Activated T-cell treated with anti-CD3 and anti-CD28 coated beads, Interleukin-2, amount 50 U/mL, for 48 hours (primary cell): Measurements from ENCODE around the gene RABGAP1.

ENCODE experiments used
- DNase-seq, 2 experiments: peaks; one replicate each; pipeline ENCODE4 v3.0.0-alpha.2; 2020

Gene RABGAP1

GRCh38 chr9:123049589-123050222 is 108.9 kb downstream of the RABGAP1 start:
- no peak for DNase-seq

- no peak for DNase-seq
These were observed 112.2 kb downstream of the RABGAP1 start for GRCh38 chr9:123053046-123053445.

GRCh38 chr9:123053711-123054110 is 112.9 kb downstream of the RABGAP1 start:
- DNase-seq: no peak

GRCh38 chr9:123058834-123059233 is 118.0 kb downstream of the RABGAP1 start:
- no peak for DNase-seq

GRCh38 chr9:123059472-123060220 is 118.8 kb downstream of the RABGAP1 start:
- DNase-seq: no peak

- no peak for DNase-seq
These were observed 120.4 kb downstream of the RABGAP1 start for GRCh38 chr9:123061216-123061615.

GRCh38 chr9:123062351-123063176 is 121.7 kb downstream of the RABGAP1 start:
- DNase-seq: no peak

GRCh38 chr9:123063177-123063598 is 122.4 kb downstream of the RABGAP1 start:
- no peak for DNase-seq

GRCh38 chr9:123063896-123064295 is 123.1 kb downstream of the RABGAP1 start:
- DNase-seq: no peak

- no peak for DNase-seq
These were observed 123.9 kb downstream of the RABGAP1 start for GRCh38 chr9:123064716-123065115.

- no peak for DNase-seq
These were observed 124.4 kb downstream of the RABGAP1 start for GRCh38 chr9:123065196-123065595.

GRCh38 chr9:123067136-123067535 is 126.3 kb downstream of the RABGAP1 start:
- DNase-seq: no peak

- no peak for DNase-seq
These were observed 128.2 kb downstream of the RABGAP1 start for GRCh38 chr9:123069010-123069481.

GRCh38 chr9:123070198-123070597 is 129.4 kb downstream of the RABGAP1 start:
- DNase-seq: peak in 1 of 2 experiments; percentile 20

GRCh38 chr9:123072407-123072995 is 131.7 kb downstream of the RABGAP1 start:
- DNase-seq: no peak

GRCh38 chr9:123073441-123073840 is 132.6 kb downstream of the RABGAP1 start:
- DNase-seq: no peak

GRCh38 chr9:123073991-123074422 is 133.2 kb downstream of the RABGAP1 start:
- no peak for DNase-seq

- no peak for DNase-seq
These were observed 133.8 kb downstream of the RABGAP1 start for GRCh38 chr9:123074628-123075027.

GRCh38 chr9:123080444-123080843 is 139.6 kb downstream of the RABGAP1 start:
- no peak for DNase-seq

GRCh38 chr9:123081824-123082223 is 141.0 kb downstream of the RABGAP1 start:
- no peak for DNase-seq

- no peak for DNase-seq
These were observed 142.9 kb downstream of the RABGAP1 start for GRCh38 chr9:123083680-123084079.

GRCh38 chr9:123084256-123084655 is 143.4 kb downstream of the RABGAP1 start:
- DNase-seq: no peak

- DNase-seq: no peak
These were observed 145.1 kb downstream of the RABGAP1 start for GRCh38 chr9:123085916-123086315.
